Body of pancreas (tissue), 4 donors: ENCODE measurements around the gene MYLK.

Source experiments
- CTCF ChIP-seq, 7 experiments: fragments of 450-650 bp in 4 of 7; fragments of 200-600 bp in 3 of 7; sonication (generic) in 3 of 7; IDR thresholded peaks; one replicate each; pipeline ENCODE4 v1.5.1; 2016 to 2019; ENCODE audit warnings: antibody characterized with exemption in 7 of 7
- POLR2A ChIP-seq, 3 donors: fragments of 450-650 bp; IDR thresholded peaks; one replicate each; pipeline ENCODE4 v1.6.1; 2016; ENCODE audit warnings: antibody characterized with exemption in 3 of 3, mild to moderate bottlenecking in 2 of 3

- TF ChIP-seq CTCF (IDR thresholded peaks at IDR 0.05) (no peak), POLR2A (IDR thresholded peaks at IDR 0.05) (no peak)
Measured at GRCh38 chr3:123804676-123805075, 79.5 kb downstream of the MYLK start.
